ENCODE measurements around the gene HECTD2. TPM values are rescaled to one million over a fixed set of nuclear protein-coding genes. Genes with fewer than 3 reads are reported as not detected.

HECTD2 gene
- total and polyA plus RNA-seq, 2 of the 8 experiments (the other 6 are each of a cell fraction or from before 2014, with no cell fraction given) = 5.7 to 11.9 TPM

DNA sequence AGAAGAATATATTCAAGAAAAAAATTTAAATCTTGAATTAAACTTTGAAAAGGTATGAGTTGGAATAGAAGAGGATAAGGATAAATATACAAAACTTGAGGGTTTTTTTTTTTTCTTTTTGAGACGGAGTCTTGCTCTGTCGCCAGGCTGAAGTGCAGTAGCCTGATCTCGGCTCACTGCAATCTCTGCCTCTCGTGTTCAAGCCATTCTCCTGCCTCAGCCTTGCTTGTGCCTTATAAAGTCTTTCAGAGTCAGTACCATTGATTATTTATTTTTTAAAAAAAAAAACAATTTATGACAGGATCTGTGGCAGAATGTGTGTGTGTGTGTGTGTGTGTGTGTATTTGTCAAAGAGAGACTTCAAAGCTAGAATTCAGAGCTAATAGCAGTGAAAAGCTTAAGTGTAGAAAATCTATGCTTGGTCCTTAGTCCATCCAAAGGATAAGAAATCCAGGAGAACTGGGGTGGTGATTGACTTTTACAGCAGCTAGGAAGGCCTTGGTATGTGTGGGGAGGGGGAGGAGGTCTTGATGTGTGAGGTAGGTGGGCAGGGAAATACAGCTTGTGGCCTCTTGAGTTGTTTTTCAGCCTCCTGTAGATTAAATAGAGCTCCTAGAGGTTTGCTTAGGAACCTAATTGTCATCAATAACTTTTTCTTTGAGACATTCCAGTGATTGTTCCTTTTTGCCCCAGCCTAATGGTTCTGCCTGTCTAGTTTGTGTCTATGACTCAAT, 2.4 kb downstream of the HECTD2 start:
- Histone ChIP-seq H3K18ac (ENCODE audit: extremely low read depth, low read length) (no peak overlapping the region), H3K79me1 (ENCODE audit: low read depth, low read length) (no peaks in the 10 kb centered on the region), H4K5ac (ENCODE audit: insufficient read length, low read depth, low read length) (no peak overlapping the region), H3K4me3 (ENCODE audit: extremely low read depth in 1 of 4, insufficient read depth in 2 of 4, low read depth in 3 of 4, low read length in 4 of 4) (no peak overlapping the region), H3K27me3 (replicated peaks in 1 of 4; ENCODE audit: control insufficient read depth in 3 of 4, extremely low read depth in 1 of 4, insufficient read depth in 3 of 4, low read length in 3 of 4) (no peaks in the 10 kb centered on the region; a peak in 1 of 7 replicates), H2BK5ac (ENCODE audit: low read depth, low read length) (no peak overlapping the region), H2BK120ac (replicated peaks; ENCODE audit: low read depth, low read length) (no peak overlapping the region), H3K4me2 (ENCODE audit: insufficient read depth in 1 of 2, low read depth in 2 of 2, low read length in 2 of 2) (no peak overlapping the region), H2BK20ac (ENCODE audit: low read length) (no peak overlapping the region), H2AK5ac (ENCODE audit: low read depth, low read length) (no peak overlapping the region), H3K14ac (ENCODE audit: insufficient read length) (no peak overlapping the region), H4K20me1 (replicated peaks in 1 of 2; ENCODE audit: control insufficient read depth in 1 of 2, insufficient read depth in 2 of 2, low read length in 2 of 2) (peaks cover 0 to 4% of the 10 kb centered on the region in 2 experiments), H3K4me1 (replicated peaks in 1 of 4; ENCODE audit: control insufficient read depth in 3 of 4, insufficient read depth in 4 of 4, low read length in 3 of 4) (peaks cover 0 to 4% (median 2%) of the 10 kb centered on the region in 4 experiments; a peak in 3 of 7 replicates), H3K9ac (replicated peaks in 1 of 4; ENCODE audit: extremely low read depth in 1 of 4, low read depth in 3 of 4, low read length in 3 of 4) (no peak overlapping the region), H3K4ac (replicated peaks; ENCODE audit: insufficient read length, low read depth, low read length) (no peak overlapping the region), H3K79me2 (ENCODE audit: control insufficient read depth in 1 of 2, insufficient read depth in 2 of 2, low read length in 2 of 2) (peaks cover 0 to 48% of the 10 kb centered on the region in 2 experiments; a peak in 2 of 4 replicates), H3K23me2 (ENCODE audit: low read depth, low read length) (peaks cover 13% of the 10 kb centered on the region; the same call in 1 of the 2 replicates), H3K27ac (ENCODE audit: low read depth, low read length) (no peak overlapping the region), H3K23ac (ENCODE audit: insufficient read length) (no peak overlapping the region), H2AFZ (ENCODE audit: low read length) (no peak overlapping the region), H4K8ac (ENCODE audit: extremely low read depth, insufficient read depth, low read length) (no peak overlapping the region), H2BK12ac (ENCODE audit: low read depth, low read length) (no peak overlapping the region), H2BK15ac (ENCODE audit: low read length) (no peak overlapping the region), H4K91ac (replicated peaks; ENCODE audit: insufficient read length, low read length) (no peak overlapping the region), H3K36me3 (ENCODE audit: control insufficient read depth in 2 of 4, insufficient read depth in 4 of 4, low read length in 3 of 4) (no peaks in the 10 kb centered on the region), H3K56ac (replicated peaks; ENCODE audit: insufficient read length, low read depth, low read length) (no peak overlapping the region), H3K9me3 (ENCODE audit: insufficient read depth in 2 of 2, low read depth in 1 of 2, low read length in 1 of 2) (no peaks in the 10 kb centered on the region)
- FAIRE-seq (no peak), DNase-seq (ENCODE audit: low read depth in 1 of 2, low spot score in 2 of 2) (no peak)
- ChIA-PET CTCF (ENCODE audit: partially characterized antibody) (interaction anchor here (0.6 to 1.0 kb wide), 2 partner anchors 112 to 116 kb away, joined by 3 read pairs; no protein-coding TSS in a partner anchor), POLR2A (ENCODE audit: partially characterized antibody) (no interaction called here)
- TF ChIP-seq TEAD4 (IDR thresholded peaks at IDR 0.05; ENCODE audit: low read depth, low read length) (0 out of 2 replicates have a peak, but pooled peaks have one; percentile 8), SRF (IDR thresholded peaks at IDR 0.05; ENCODE audit: low read depth, low read length) (no peak)
- 88% methylated on average over 4 of the region's 4 CpGs; no CpG with 5 or more reads in 1 of the 2 experiments for WGBS, 2 experiments (ENCODE audit: extremely low coverage in 1 of 2, insufficient coverage in 1 of 2, insufficient read length in 1 of 2, insufficient replicate concordance in 2 of 2, low coverage in 1 of 2, low lambda C conversion rate in 2 of 2, missing lambda C conversion rate in 1 of 2)

Measured in H1 (cell line).